Natural killer cell (primary cell): Measurements from ENCODE around the gene ISM1. TPM values are rescaled to one million over a fixed set of nuclear protein-coding genes. Genes with fewer than 3 reads are reported as not detected.

Source experiments
- ATAC-seq, 3 donors: fragments of 150-1000 bp in 2 of 3; fragments of 200-7000 bp in 1 of 3; cut with Tn5 transposase; 1 replicate in 1 of 3; 2 replicates in 2 of 3; pipeline ENCODE4 v1.10.0; 2021; ENCODE audit warnings: mild to moderate bottlenecking in 2 of 3, moderate library complexity in 2 of 3
- DNase-seq, 2 donors: peaks; one replicate each; pipeline versions ENCODE4 v3.0.0 to v3.0.0-alpha.2; 2013 to 2021; ENCODE audit warnings: mixed read lengths in 1 of 2
- H3K27ac ChIP-seq: one replicate; pipeline ENCODE4 v1.5.1; 2013; ENCODE audit warnings: mild to moderate bottlenecking, low read length
- H3K27me3 ChIP-seq: one replicate; pipeline ENCODE4 v1.6.1; 2013; ENCODE audit warnings: low read length; ENCODE audit not compliant: control insufficient read depth, insufficient read depth
- H3K36me3 ChIP-seq: one replicate; pipeline ENCODE4 v1.6.1; 2013; ENCODE audit warnings: low read length; ENCODE audit not compliant: control insufficient read depth, insufficient read depth
- H3K4me1 ChIP-seq: one replicate; pipeline ENCODE4 v1.6.1; 2013; ENCODE audit warnings: low read length; ENCODE audit not compliant: control insufficient read depth, insufficient read depth
- H3K4me3 ChIP-seq: one replicate; pipeline ENCODE4 v1.5.1; 2013; ENCODE audit warnings: low read length
- H3K9me3 ChIP-seq: one replicate; pipeline ENCODE4 v1.6.1; 2013; ENCODE audit warnings: low read length; ENCODE audit not compliant: control insufficient read depth, insufficient read depth
- H3K27ac Mint-ChIP-seq, 2 donors: one replicate each; pipeline ENCODE4 v1.8.0; 2022; ENCODE audit warnings: mild to moderate bottlenecking in 2 of 2, mixed read lengths in 2 of 2, moderate library complexity in 1 of 2
- H3K27me3 Mint-ChIP-seq, 2 donors: one replicate each; pipeline ENCODE4 v1.8.0; 2022; ENCODE audit warnings: low read depth in 2 of 2, mixed read lengths in 2 of 2
- H3K36me3 Mint-ChIP-seq: one replicate; pipeline ENCODE4 v1.8.0; 2022; ENCODE audit warnings: mixed read lengths
- H3K4me1 Mint-ChIP-seq, 2 donors: one replicate each; pipeline ENCODE4 v1.8.0; 2022; ENCODE audit warnings: mixed read lengths in 2 of 2
- H3K4me3 Mint-ChIP-seq: one replicate; pipeline ENCODE4 v1.8.0; 2022; ENCODE audit warnings: mild to moderate bottlenecking, moderate library complexity, mixed read lengths
- H3K9me3 Mint-ChIP-seq, 2 donors: one replicate each; pipeline ENCODE4 v1.8.0; 2022; ENCODE audit warnings: mixed read lengths in 2 of 2
- WGBS: methylation state at CpG from one replicate; pipeline ENCODE4 v1.1.7; 2013; ENCODE audit warnings: missing lambda C conversion rate; ENCODE audit not compliant: insufficient coverage; 5-methylcytosine and 5-hydroxymethylcytosine counted together
- intact Hi-C: fragments of 100-400 bp; cut with micrococcal nuclease; formaldehyde crosslinking; loops from one replicate; pipeline ENCODE4 v1.14.2; 2022
- total RNA-seq, 4 donors: library from RNA; stranded (reverse); fragments of 120-200 nt in 1 of 4; gene quantifications; one replicate each; pipeline versions ENCODE4 v1.2.3 to v1.2.4, GENCODE V29; 2013 to 2022
- TF ChIP-seq, protein P1 (sequence below): fragments of 200-600 bp; IDR thresholded peaks from one replicate; pipeline ENCODE4 v1.8.0; 2022; ENCODE audit warnings: antibody characterized with exemption

The ISM1 gene
- total RNA-seq, 3 donors from 2014 or later (not counting 1 experiment from before 2014, with no cell fraction given): 0.13 TPM; not detected in 2

DNA sequence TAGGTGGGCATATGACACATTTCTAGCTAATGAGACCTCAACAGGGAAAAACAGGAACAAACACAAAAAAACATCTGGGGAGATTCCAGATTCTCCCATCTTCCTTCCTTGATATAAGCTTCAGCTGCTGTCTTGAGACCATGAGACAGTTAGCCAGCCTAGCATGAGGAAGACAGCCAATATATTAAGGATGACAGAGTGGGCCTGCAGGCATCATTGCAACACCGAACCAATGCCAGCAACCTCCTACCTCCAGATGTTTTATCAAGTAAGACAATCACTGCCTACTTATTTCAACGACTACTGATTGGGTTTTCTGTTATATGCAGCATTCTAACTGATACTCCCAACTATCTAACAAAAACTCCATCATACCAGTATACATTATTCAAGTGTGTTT is 119.0 kb downstream of the ISM1 start:
- Mint-ChIP-seq H3K36me3 (no peaks in the 10 kb centered on the region), H3K27ac (no peak overlapping the region), H3K4me3 (no peak overlapping the region), H3K9me3 (peaks cover 0 to 2% of the 10 kb centered on the region in 2 donors), H3K4me1 (no peaks in the 10 kb centered on the region), H3K27me3 (no peaks in the 10 kb centered on the region)
- no peak for ATAC-seq
- WGBS: 67% methylated on average over 2 of the region's 2 CpGs
- Histone ChIP-seq H3K36me3 (no peaks in the 10 kb centered on the region), H3K27me3 (no peaks in the 10 kb centered on the region), H3K27ac (no peak overlapping the region), H3K9me3 (peaks cover 2% of the 10 kb centered on the region), H3K4me3 (no peak overlapping the region), H3K4me1 (no peaks in the 10 kb centered on the region)
- TF ChIP-seq, protein P1, sequence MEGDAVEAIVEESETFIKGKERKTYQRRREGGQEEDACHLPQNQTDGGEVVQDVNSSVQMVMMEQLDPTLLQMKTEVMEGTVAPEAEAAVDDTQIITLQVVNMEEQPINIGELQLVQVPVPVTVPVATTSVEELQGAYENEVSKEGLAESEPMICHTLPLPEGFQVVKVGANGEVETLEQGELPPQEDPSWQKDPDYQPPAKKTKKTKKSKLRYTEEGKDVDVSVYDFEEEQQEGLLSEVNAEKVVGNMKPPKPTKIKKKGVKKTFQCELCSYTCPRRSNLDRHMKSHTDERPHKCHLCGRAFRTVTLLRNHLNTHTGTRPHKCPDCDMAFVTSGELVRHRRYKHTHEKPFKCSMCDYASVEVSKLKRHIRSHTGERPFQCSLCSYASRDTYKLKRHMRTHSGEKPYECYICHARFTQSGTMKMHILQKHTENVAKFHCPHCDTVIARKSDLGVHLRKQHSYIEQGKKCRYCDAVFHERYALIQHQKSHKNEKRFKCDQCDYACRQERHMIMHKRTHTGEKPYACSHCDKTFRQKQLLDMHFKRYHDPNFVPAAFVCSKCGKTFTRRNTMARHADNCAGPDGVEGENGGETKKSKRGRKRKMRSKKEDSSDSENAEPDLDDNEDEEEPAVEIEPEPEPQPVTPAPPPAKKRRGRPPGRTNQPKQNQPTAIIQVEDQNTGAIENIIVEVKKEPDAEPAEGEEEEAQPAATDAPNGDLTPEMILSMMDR: no peak
- intact Hi-C loops: no loop called here
- DNase-seq: no peak

DNA sequence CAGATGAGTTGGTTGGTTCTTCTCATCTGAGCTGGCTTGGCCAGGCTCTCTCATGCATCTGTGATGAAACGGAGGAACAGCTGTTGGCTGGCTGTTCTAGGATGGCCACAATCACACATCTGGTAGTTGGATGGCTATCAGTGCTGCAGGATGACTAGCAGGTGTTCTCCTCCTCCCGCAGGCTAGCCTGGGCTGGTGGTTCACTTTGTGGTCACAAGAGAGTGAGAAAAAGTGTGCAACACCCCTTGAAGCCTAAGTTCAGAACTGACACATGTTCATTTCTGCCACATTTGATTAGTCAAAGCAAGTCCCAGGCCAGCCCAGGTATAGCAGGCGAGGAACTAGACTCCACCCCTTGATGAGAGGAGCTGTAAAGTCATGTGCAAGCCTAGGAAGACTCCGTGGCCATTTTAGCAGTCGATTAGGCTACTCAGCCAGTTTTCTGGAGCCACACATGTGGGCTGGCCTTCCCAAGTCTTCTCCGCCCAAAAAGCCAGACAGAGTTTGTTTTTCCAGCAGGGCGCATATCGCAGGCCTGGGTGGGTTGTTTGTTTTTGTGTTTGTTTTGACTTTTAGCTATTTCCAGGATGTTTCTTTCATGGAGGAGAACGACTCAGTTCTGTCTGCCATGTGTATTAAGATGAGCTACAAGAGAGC is 120.8 kb downstream of the ISM1 start:
- Mint-ChIP-seq H3K27ac (no peak overlapping the region), H3K9me3 (no peaks in the 10 kb centered on the region), H3K27me3 (no peaks in the 10 kb centered on the region), H3K4me3 (no peak overlapping the region), H3K4me1 (no peaks in the 10 kb centered on the region), H3K36me3 (no peaks in the 10 kb centered on the region)
- Histone ChIP-seq H3K27ac (no peak overlapping the region), H3K4me3 (no peak overlapping the region), H3K9me3 (peaks cover 5% of the 10 kb centered on the region), H3K4me1 (no peaks in the 10 kb centered on the region), H3K27me3 (no peaks in the 10 kb centered on the region), H3K36me3 (no peaks in the 10 kb centered on the region)
- DNase-seq (no peak), ATAC-seq (no peak)
- WGBS: 73% methylated on average over 9 of the region's 9 CpGs
- intact Hi-C loops: no loop called here
- TF ChIP-seq, protein P1: no peak

DNA sequence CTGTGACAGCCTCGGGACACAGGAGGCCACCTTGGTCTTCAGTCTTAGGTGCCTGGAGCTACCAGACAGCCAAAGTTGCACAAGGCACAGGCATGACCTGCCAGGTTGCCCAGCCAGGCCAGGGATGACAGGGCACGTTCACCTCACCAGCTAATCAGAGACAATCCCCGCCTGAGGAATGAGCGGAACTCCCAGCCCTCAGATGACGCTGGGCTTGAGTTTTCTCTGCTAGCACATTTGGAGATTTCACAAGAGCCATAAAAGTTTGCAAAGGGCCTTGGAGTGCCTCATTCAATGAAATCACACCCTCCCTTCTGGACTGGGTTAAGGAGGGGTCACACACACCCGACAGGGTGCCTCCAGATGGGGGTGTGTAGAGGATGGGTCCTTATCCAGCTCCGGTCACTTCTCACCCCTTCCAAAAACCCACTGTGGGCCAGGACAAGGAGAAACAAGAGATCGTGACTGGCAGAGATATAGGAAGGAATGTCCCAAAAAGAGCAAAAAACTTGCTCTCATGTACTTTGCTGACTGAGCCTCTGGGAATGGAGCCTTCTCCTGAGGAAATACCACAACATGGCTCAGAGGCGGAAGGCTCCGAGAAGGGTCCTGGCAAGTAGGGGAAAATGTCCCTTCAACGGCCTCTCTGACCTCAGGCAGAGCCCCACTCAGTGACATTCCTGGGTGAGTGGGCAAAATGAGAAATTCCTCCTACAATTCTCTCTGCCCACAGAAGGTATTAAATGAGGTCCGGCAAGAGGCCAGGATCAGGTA is 121.6 kb downstream of the ISM1 start:
- WGBS: 91% methylated on average over 10 of the region's 12 CpGs
- no peaks in the 10 kb centered on the region for H3K36me3 Mint-ChIP-seq
- Histone ChIP-seq H3K4me3 (no peak overlapping the region), H3K4me1 (no peaks in the 10 kb centered on the region), H3K9me3 (peaks cover 5% of the 10 kb centered on the region), H3K27me3 (no peaks in the 10 kb centered on the region), H3K36me3 (no peaks in the 10 kb centered on the region), H3K27ac (no peak overlapping the region)
- no peaks in the 10 kb centered on the region for H3K9me3 Mint-ChIP-seq
- H3K27me3 Mint-ChIP-seq: no peaks in the 10 kb centered on the region
- intact Hi-C loops: no loop called here
- ATAC-seq (no peak), DNase-seq (no peak)
- H3K27ac Mint-ChIP-seq: no peak overlapping the region
- H3K4me1 Mint-ChIP-seq: no peaks in the 10 kb centered on the region
- TF ChIP-seq, protein P1: no peak
- H3K4me3 Mint-ChIP-seq: no peak overlapping the region
